Activated CD8-positive, alpha-beta T cell treated with anti-CD3 and anti-CD28 coated beads, Interleukin-2, amount 10 ng/mL, durations not matched to agents 7 days and 5 days (primary cell): ENCODE results near the gene SERPINB8. TPM values are rescaled to one million over a fixed set of nuclear protein-coding genes. Genes with fewer than 3 reads are reported as not detected.

Source experiments
- ATAC-seq: fragments of 150-1000 bp; cut with Tn5 transposase; one replicate; pipeline ENCODE4 v1.10.0; 2021; ENCODE audit warnings: moderate library complexity
- CTCF ChIA-PET: fragments of 350-600 bp; sonication (Branson Sonifier 250); formaldehyde crosslinking; loops from one replicate; lab custom pipeline; 2021; ENCODE audit warnings: antibody characterized with exemption; lab: Charles Lee
- POLR2A ChIA-PET: fragments of 350-600 bp; sonication (Branson Sonifier 250); formaldehyde crosslinking; loops from one replicate; lab custom pipeline; 2021; ENCODE audit warnings: antibody characterized with exemption; lab: Charles Lee
- DNase-seq: peaks from one replicate; pipeline ENCODE4 v3.0.0-alpha.2; 2020
- H3K27ac Mint-ChIP-seq: one replicate; pipeline ENCODE4 v1.8.0; 2021; ENCODE audit warnings: mild to moderate bottlenecking, mixed read lengths
- H3K27me3 Mint-ChIP-seq: one replicate; pipeline ENCODE4 v1.8.0; 2021; ENCODE audit warnings: low read depth, mixed read lengths
- H3K36me3 Mint-ChIP-seq: one replicate; pipeline ENCODE4 v1.8.0; 2021; ENCODE audit warnings: low read depth, mixed read lengths
- H3K4me1 Mint-ChIP-seq: one replicate; pipeline ENCODE4 v1.8.0; 2021; ENCODE audit warnings: low read depth, mixed read lengths
- H3K4me3 Mint-ChIP-seq: one replicate; pipeline ENCODE4 v1.8.0; 2021; ENCODE audit warnings: mild to moderate bottlenecking, mixed read lengths
- H3K9me3 Mint-ChIP-seq: one replicate; pipeline ENCODE4 v1.8.0; 2022; ENCODE audit warnings: mixed read lengths; ENCODE audit not compliant: insufficient read depth
- total RNA-seq, 2 experiments: library from RNA; stranded (reverse); gene quantifications; one replicate each; pipeline ENCODE4 v1.2.3, GENCODE V29; 2021

Gene SERPINB8
- total RNA-seq, 2 experiments from 2014 or later = 2.7 to 3.4 TPM

DNA sequence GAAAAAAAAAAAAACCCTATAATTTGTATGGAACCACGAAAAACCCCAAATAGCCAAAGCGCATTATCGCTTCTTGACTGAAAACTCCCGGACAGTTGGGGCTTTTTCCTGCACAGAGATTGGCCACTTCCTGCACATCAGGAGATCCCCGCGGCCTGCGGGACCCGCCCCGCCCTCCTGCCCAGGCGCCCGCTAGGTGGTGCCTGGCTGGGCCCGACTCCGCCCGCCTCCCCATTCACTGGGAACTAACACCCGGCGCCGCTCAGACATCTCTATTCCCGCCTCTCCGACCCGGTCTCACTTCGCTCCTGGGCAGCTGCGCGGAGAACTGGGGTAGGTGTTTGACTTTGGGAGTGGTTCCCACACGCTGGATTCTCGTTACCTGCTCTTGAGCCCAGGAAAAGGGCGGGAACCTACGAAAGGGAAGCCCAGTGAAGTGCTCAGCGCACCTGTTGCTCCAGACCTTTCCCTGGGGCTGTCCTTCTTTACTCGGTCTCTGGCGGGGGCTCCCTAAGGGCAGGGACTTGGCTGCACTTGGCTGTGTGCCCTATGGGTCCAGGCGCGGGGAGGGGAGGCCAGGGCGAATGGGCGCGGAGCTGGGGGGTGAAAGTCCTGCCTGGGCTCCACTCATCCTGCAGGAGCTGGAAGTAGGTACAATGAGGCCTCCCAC is 20.7 kb upstream of the SERPINB8 start, which contains the start of gene HMSD:
Gene HMSD (plus strand): TSS at position 234 of the 670 bp plus-strand sequence. CDS start 4,155 bp downstream, outside the sequence.
- ATAC-seq = peak; percentile 96
- Mint-ChIP-seq H3K4me3 (peak within 1 kb of the TSS; percentile 42), H3K27me3 (peaks cover 21% of the 10 kb centered on the region), H3K36me3 (no peaks in the 10 kb centered on the region), H3K27ac (no peak within 1 kb of the TSS), H3K4me1 (peaks cover 26% of the 10 kb centered on the region), H3K9me3 (no peaks in the 10 kb centered on the region)
- ChIA-PET POLR2A (no interaction called here), CTCF (interaction anchor here (1.0 to 1.7 kb wide), 3 partner anchors 13 to 21 kb away, joined by 4 to 6 read pairs (median 4); partner anchors contain the start of gene SERPINB8)
- DNase-seq = peak; percentile 63

DNA sequence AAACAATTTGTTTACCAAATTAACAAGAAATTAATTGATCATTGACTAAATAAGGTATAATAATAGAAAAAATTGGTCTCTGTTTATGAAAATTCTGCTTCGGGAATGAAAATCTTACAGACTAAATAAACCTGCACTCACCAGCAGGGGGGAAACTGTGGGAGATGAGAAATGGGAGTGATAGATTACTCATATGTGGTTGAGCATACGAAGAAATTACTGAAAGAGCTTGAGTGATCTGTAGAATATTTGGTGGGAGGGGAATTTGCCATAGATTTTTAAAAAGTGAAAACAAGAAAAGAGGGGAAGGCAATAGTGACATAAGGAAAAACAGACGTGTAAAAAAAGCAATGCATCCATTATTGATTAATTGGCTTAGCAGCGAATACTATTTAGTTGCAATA is 18.6 kb upstream of the SERPINB8 start:
- peaks cover 14% of the 10 kb centered on the region for H3K27me3 Mint-ChIP-seq
- H3K27ac Mint-ChIP-seq = no peak overlapping the region
- H3K36me3 Mint-ChIP-seq = no peaks in the 10 kb centered on the region
- POLR2A ChIA-PET = no interaction called here
- no peak for DNase-seq
- no peaks in the 10 kb centered on the region for H3K9me3 Mint-ChIP-seq
- H3K4me1 Mint-ChIP-seq = peaks cover 26% of the 10 kb centered on the region
- CTCF ChIA-PET = interaction anchor here (1.3 kb wide), 2 partner anchors 9 to 15 kb away, joined by 3 to 5 read pairs; no protein-coding TSS in a partner anchor
- H3K4me3 Mint-ChIP-seq = no peak overlapping the region
- no peak for ATAC-seq

DNA sequence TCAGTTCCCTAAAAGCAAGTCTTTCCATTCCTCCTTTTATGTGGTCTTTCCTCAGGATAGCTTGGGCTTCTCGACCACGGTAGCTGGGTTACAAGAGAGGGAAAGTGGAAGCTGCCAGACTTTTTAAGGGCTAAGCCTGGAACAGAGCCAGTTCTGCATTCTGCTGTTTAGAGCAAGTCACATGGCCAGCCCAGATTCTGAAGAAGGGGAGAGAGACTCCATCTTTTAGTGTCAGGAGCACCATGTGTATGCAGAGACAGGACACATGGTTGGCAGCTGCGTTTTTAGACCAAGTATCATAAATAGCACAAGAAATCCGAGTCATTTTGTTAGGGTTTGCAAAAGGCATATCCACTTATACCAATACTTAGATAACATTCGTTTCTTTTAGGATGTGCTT is 16.1 kb upstream of the SERPINB8 start:
- no peaks in the 10 kb centered on the region for H3K36me3 Mint-ChIP-seq
- H3K27me3 Mint-ChIP-seq = peaks cover 14% of the 10 kb centered on the region
- ChIA-PET CTCF (interaction anchor here (0.9 to 3.2 kb wide), 3 partner anchors 10 to 18 kb away, joined by 3 to 27 read pairs (median 4); no protein-coding TSS in a partner anchor), POLR2A (no interaction called here)
- H3K9me3 Mint-ChIP-seq = no peaks in the 10 kb centered on the region
- peaks cover 17% of the 10 kb centered on the region for H3K4me1 Mint-ChIP-seq
- no peak overlapping the region for H3K4me3 Mint-ChIP-seq
- H3K27ac Mint-ChIP-seq = no peak overlapping the region
- no peak for DNase-seq
- no peak for ATAC-seq

DNA sequence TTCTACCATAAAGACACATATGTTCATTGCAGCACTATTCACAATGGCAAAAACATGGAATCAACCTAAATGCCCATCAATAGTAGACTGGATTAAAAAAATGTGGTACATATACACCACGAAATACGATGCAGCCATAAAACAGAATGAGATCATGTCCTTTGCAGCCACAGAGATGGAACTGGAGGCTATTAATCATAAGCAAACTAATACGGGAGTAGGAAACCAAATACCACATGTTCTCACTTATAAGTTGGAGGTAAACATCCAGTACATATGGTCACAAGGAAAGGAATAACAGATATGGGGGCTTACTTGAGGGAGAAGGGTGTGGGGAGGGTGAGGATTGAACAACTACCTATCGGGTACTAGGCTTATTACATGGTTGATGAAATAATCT is 13.1 kb upstream of the SERPINB8 start:
- Mint-ChIP-seq H3K27ac (no peak overlapping the region), H3K9me3 (no peaks in the 10 kb centered on the region), H3K4me1 (no peaks in the 10 kb centered on the region), H3K27me3 (peaks cover 24% of the 10 kb centered on the region), H3K36me3 (no peaks in the 10 kb centered on the region), H3K4me3 (no peak overlapping the region)
- ChIA-PET CTCF (no interaction called here), POLR2A (no interaction called here)
- no peak for DNase-seq
- ATAC-seq = no peak

DNA sequence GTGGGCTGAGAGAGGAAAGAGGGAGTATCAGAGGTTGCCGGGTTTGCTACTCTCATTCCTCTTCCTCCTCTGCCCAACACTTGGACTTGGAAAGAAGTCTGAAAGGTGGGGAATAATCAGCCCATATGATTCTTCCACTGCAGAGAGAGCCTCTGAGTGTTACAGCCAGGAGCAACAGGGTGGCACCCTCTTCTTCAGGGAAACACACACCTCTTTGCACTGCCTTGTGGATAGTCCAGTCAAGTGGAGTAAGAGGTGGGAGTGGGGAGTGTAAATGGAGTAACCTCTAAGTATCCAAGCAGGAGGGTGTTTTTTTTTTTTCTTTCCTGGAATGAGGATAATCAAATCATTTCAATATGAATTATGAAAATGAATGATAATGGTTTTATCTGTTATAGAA is 9.0 kb upstream of the SERPINB8 start:
- ChIA-PET POLR2A (no interaction called here), CTCF (interaction anchor here (1.1 to 2.5 kb wide), 2 partner anchors 10 to 15 kb away, joined by 3 to 8 read pairs; no protein-coding TSS in a partner anchor)
- H3K27me3 Mint-ChIP-seq = peaks cover 29% of the 10 kb centered on the region
- H3K27ac Mint-ChIP-seq = no peak overlapping the region
- H3K4me1 Mint-ChIP-seq = no peaks in the 10 kb centered on the region
- no peak overlapping the region for H3K4me3 Mint-ChIP-seq
- ATAC-seq (no peak), DNase-seq (no peak)
- no peaks in the 10 kb centered on the region for H3K36me3 Mint-ChIP-seq
- H3K9me3 Mint-ChIP-seq = no peaks in the 10 kb centered on the region

DNA sequence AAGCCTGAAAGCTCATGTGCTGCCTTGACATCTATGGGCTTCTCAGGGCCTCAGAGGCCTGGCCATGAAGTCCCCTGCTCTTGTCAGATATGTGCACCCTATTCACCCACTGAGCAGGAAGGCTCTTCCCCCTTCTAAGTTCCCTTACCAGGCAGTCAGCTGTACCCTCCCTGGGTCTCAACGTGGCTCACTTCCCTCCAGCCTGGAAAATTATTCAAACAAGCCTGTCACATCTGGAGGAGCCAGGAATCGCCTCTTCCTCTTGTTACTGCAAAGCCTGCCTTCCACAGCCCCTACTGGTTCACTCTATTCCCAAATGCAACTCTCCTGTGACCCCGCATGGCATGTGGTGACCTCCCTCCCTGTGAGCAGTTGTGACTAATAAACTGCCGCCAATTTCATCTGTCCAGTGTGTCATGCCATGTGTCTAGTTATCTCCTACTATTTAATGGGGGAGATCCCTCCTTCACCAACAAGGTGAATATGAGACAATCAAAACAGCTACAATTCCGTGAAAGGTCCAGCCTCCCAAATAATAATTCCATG is 8.4 kb upstream of the SERPINB8 start:
- Mint-ChIP-seq H3K4me3 (no peak overlapping the region), H3K36me3 (no peaks in the 10 kb centered on the region), H3K27me3 (peaks cover 26% of the 10 kb centered on the region), H3K27ac (no peak overlapping the region), H3K4me1 (no peaks in the 10 kb centered on the region), H3K9me3 (no peaks in the 10 kb centered on the region)
- DNase-seq (no peak), ATAC-seq (no peak)
- ChIA-PET CTCF (interaction anchor here (2.5 to 4.7 kb wide), 4 partner anchors 14 to 33 kb away, joined by 8 to 50 read pairs (median 26); no protein-coding TSS in a partner anchor), POLR2A (no interaction called here)

DNA sequence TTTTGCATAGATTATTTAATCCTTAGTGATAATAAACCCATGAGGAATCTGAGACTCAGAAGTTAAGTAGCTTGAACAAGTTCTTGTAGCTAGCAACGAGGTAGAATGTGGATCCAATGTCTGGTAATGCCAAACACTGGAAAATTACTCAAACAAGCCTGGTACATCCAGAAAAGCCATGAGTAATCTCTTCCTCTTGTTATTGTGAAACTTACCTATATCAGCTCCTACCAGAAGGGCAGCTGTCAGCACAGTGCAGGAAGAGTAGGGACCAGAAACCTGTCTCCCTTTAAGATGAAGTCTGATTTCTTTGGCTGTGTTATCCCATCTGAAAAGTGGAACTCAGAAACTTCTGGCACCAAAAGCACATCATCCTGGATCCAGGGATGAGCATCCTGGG is 7.7 kb upstream of the SERPINB8 start:
- H3K4me3 Mint-ChIP-seq = no peak overlapping the region
- ChIA-PET CTCF (interaction anchor here (2.3 to 4.7 kb wide), 5 partner anchors 14 to 33 kb away, joined by 8 to 50 read pairs (median 25); no protein-coding TSS in a partner anchor), POLR2A (no interaction called here)
- H3K27me3 Mint-ChIP-seq = peaks cover 24% of the 10 kb centered on the region
- H3K27ac Mint-ChIP-seq = no peak overlapping the region
- no peaks in the 10 kb centered on the region for H3K4me1 Mint-ChIP-seq
- no peak for DNase-seq
- H3K9me3 Mint-ChIP-seq = no peaks in the 10 kb centered on the region
- no peaks in the 10 kb centered on the region for H3K36me3 Mint-ChIP-seq
- no peak for ATAC-seq

DNA sequence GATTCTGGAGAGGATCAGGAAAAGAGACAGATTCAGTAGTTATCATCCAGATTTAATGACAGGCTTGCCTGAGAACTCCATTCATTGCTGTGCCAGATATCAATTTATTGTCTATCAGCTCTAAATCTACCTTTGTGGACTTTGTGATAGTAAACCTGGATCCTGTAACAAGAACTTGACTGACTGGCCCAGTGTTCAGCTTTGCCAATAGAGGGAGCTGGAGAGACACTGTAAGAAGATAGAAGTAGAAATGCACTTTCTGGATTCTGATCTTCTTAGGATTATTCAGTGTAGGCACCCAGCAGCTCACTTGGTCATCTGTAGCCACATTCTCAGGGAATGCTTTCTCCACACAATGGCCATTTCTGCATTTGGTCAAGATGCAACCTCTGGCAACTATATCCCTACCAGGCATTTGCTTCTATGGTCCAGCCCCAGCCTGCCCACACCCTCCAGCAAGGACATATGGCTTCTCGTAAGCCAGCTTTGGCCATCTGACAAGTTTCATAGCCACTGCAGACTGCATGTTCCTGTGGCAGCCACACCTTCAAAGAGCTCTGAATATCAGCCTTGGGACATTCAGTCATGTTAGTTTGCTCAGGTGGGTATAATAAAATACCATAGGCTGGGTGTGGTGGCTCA is 6.1 kb upstream of the SERPINB8 start:
- Mint-ChIP-seq H3K27me3 (peaks cover 20% of the 10 kb centered on the region), H3K4me1 (no peaks in the 10 kb centered on the region), H3K9me3 (no peaks in the 10 kb centered on the region), H3K27ac (no peak overlapping the region), H3K4me3 (no peak overlapping the region), H3K36me3 (no peaks in the 10 kb centered on the region)
- CTCF ChIA-PET = interaction anchor here (0.7 to 4.7 kb wide), 15 partner anchors 9 to 443 kb away, joined by 3 to 50 read pairs (median 7); partner anchors contain the start of genes HMSD and SERPINB2
- DNase-seq (peak; percentile 59), ATAC-seq (peak; percentile 81)
- POLR2A ChIA-PET = no interaction called here

DNA sequence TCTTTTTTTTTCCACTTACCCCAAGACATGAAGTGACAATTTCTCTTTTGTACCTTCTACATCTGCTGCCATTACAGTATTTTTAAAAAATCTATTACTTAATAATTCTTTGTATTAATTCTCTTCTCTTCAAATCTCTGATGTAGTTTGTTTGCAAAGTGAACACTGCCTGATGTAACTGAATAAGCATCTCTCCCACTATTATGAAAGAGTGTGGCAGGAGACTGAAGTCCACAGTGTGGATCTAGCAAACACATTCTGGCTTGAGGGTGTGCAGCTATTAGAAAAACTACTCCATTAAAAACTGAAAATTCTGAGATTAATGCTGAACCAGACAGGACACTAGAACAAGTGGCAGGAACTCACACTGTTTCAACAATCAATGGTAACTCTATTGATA is 5.0 kb upstream of the SERPINB8 start:
- DNase-seq = no peak
- Mint-ChIP-seq H3K27ac (no peak overlapping the region), H3K4me1 (peaks cover 8% of the 10 kb centered on the region), H3K27me3 (peaks cover 18% of the 10 kb centered on the region), H3K4me3 (no peak overlapping the region), H3K9me3 (no peaks in the 10 kb centered on the region), H3K36me3 (no peaks in the 10 kb centered on the region)
- ChIA-PET CTCF (interaction anchor here (1.1 to 4.7 kb wide), 7 partner anchors 11 to 59 kb away, joined by 3 to 50 read pairs (median 25); partner anchors contain the start of gene HMSD), POLR2A (no interaction called here)
- ATAC-seq = no peak

DNA sequence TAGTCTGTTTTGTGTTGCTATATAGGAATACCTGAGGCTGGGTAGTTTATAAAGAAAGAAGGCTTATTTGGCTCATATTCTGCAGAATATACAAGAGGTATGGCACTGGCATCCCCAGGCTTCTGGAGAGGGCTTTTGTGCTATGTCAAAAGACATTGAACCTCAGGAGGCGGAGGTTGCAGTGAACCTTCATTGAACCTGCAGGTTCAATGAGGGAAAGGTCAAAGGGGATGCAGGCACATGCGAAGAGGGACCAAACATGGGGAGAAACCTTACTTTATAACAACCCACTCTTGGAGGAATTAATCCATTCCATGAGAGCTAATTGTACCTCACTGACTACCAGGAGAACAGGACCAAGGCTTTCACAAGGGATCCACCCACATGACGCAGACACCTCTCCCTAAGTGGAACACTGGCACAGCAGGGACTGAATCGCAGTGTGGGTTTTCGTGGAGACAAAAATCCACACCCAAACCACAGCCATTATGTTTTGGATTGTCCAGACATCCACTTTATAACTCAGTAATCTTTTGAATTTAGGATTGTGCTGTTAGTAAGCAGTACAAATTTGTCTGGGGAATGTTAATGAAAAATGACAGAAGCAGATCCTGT is 4.1 kb upstream of the SERPINB8 start:
- ChIA-PET POLR2A (no interaction called here), CTCF (interaction anchor here (4.7 kb wide), 1 partner anchor 10 kb away, joined by 50 read pairs; no protein-coding TSS in a partner anchor)
- Mint-ChIP-seq H3K27ac (no peak overlapping the region), H3K9me3 (no peaks in the 10 kb centered on the region), H3K36me3 (no peaks in the 10 kb centered on the region), H3K4me3 (no peak overlapping the region), H3K4me1 (peaks cover 12% of the 10 kb centered on the region), H3K27me3 (peaks cover 14% of the 10 kb centered on the region)
- DNase-seq (no peak), ATAC-seq (no peak)

DNA sequence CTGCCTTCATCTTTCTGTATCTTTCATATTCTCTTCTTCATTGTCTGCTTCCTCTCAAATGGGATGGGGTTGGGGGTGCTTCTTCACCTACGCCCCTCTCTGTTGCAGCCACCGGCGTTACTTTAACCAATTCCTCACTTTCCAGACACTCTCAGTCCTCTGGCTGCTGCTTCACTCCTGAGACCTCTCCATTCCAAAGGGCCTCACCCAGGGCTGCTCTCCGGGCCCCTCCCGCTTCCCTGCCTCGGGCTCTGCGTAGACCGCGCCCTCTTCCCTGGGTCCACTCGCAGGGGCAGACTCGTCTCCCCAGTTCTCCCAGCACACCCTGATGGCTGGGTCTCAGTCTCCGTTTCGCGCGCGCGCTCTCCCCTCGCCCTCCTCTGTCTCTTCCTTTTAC is 926 bp downstream of the SERPINB8 start:
- DNase-seq (no peak), ATAC-seq (peak; percentile 1)
- Mint-ChIP-seq H3K27ac (peak overlapping the region; percentile 91), H3K9me3 (no peaks in the 10 kb centered on the region), H3K27me3 (peaks cover 7% of the 10 kb centered on the region), H3K4me1 (peaks cover 24% of the 10 kb centered on the region), H3K4me3 (peak overlapping the region; percentile 88), H3K36me3 (no peaks in the 10 kb centered on the region)
- CTCF ChIA-PET = interaction anchor here (0.7 to 1.1 kb wide), 2 partner anchors 22 to 34 kb away, joined by 3 to 4 read pairs; no protein-coding TSS in a partner anchor
- POLR2A ChIA-PET = no interaction called here
